ENCODE data around the gene CELA1. TPM values are rescaled to one million over a fixed set of nuclear protein-coding genes. Genes with fewer than 3 reads are reported as not detected.
"Not testable (repeated sequence)": the region's sequence is repeated elsewhere in the genome, so short reads cannot be mapped to it uniquely, and the experiment has no call there.

Gene CELA1
- total RNA-seq, 1 experiment from 2014 or later: not detected

DNA sequence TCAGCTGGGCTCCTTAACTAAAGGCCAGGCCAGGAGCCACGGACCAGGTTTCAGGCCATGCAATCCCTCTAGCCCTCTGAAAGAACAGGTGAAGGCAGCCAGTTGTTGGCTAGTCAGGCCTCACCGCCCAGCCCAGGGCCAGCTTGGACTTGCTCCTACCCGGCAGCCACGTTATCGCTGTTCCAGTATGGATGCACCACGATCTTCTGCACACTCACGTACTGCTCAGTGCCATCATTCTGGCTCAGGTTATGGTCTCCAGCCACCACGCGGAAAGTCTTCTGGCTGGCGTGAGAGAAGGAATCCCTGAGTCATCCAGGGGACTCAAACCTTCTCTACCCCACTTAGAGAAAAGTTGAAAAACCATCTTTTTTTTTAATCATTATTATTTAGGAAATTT, 4.1 kb downstream of the CELA1 start:
- Histone ChIP-seq H3K4me1 (no peaks in the 10 kb centered on the region; the same call in 1 of the 2 replicates), H3K9me3 (replicated peaks) (no peaks in the 10 kb centered on the region), H3K27me3 (no peaks in the 10 kb centered on the region; the same call in 1 of the 2 replicates), H3K27ac (no peak overlapping the region), H3K4me3 (no peak overlapping the region), H3K36me3 (no peaks in the 10 kb centered on the region)
- DNase-seq: no peak

DNA sequence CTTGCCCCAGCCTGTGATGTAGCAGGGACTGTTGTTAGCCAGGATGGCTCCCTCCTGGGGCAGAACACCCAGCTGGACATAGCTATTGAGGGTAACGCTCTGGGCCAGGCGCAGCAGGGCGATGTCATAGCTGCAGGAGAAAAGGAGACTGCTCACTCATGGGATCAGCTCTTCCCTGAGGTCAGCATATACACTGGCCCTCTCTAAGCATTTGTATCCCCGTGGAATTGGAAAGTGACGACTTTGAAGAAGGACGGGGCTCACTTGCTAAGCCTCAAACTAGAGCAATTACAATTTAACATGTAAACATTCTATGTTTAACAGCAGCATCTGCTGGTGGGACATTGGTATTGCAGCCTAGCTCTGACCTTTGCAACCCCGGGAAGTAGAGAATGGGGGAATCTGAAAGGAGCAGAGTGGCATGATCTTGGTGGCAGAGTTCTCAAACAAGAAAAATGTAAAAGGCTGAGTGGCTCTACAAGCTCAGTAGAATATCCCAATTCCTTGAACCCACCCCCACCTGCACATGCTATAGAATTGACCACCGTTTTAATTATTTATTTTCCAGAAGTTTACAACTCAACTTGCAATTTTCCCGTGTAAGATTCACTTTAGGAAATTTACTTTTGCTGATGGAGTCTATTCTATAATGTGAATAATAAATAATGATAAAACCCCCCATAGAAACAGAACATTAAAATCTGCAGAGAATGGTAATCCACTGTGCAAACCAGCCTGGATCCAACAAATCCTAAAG, 5.0 kb downstream of the CELA1 start:
- Histone ChIP-seq H3K4me1 (no peaks in the 10 kb centered on the region; the same call in 1 of the 2 replicates), H3K27me3 (no peaks in the 10 kb centered on the region; the same call in 1 of the 2 replicates), H3K27ac (no peak overlapping the region), H3K4me3 (no peak overlapping the region), H3K9me3 (replicated peaks) (no peaks in the 10 kb centered on the region), H3K36me3 (no peaks in the 10 kb centered on the region)
- DNase-seq: peak; percentile 68 to 86

DNA sequence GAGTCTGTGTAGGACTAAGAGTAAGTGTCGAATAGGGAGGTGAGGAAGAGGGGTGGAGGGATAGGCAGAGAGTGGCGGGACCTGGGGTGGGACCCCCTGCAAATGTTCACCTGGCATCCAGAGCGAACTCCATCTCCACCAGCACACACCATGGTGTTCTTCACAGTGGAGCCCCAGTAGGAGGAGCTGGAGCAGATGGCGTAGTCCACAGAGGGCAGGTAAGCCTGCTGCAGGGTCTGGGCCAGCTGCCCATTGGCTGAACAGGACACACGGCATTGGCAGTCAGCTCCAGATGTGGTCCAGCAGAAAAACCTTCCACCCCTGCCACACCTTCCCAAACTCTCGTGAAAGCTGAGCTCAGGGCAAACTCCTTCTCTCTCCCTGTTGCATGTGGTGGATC, 6.7 kb downstream of the CELA1 start:
- Histone ChIP-seq H3K27ac (no peak overlapping the region), H3K4me3 (no peak overlapping the region), H3K27me3 (peaks cover 2% of the 10 kb centered on the region; the same call in 1 of the 2 replicates), H3K36me3 (no peaks in the 10 kb centered on the region), H3K4me1 (no peaks in the 10 kb centered on the region; the same call in 1 of the 2 replicates), H3K9me3 (replicated peaks) (no peaks in the 10 kb centered on the region)
- DNase-seq: no peak

DNA sequence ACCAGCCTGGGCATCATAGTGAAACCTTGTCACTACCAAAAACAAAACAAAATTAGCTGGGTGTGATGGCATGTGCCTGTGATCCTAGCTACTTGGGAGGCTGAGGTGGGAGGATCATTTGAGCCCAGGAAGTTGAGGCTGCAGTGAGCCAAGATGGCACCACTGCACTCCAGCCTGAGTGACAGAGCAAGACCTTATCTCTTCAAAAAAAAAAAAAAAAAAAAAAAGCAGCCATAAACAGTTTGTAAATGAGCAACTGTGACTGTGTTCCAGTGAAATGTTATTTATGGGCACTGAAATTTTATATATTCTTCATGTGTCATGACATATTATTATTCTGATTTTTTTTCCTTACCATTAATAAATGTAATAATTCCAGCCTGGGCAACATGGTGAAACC, 9.1 kb downstream of the CELA1 start:
- H3K4me1 ChIP-seq; H3K36me3 ChIP-seq; DNase-seq; H3K9me3 ChIP-seq (replicated peaks); H3K4me3 ChIP-seq; H3K27ac ChIP-seq; H3K27me3 ChIP-seq: not testable (repeated sequence)

DNA sequence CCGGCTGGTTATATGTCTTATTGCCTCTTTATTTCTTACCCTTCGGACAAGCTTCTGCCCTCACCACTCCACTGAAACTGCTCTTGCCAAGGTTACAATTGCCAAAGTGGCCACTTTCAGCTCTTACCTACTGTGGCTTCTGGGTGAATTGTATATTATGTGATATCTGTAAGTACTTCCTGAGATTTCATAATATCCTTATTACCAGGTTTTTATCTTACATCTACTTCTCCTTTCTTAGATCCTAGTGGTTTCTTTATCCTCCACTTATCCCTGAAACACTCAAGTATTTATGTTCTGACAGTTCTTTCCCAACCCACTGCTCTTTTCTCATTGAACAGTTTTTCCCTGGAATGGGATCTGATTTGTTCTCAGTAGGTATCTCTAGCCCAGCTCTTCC, 10.5 kb downstream of the CELA1 start:
- H3K9me3 ChIP-seq (replicated peaks): no peaks in the 10 kb centered on the region
- no peaks in the 10 kb centered on the region for H3K4me1 ChIP-seq
- peaks cover 9% of the 10 kb centered on the region; the same call in 1 of the 2 replicates for H3K27me3 ChIP-seq
- DNase-seq: no peak
- H3K36me3 ChIP-seq: no peaks in the 10 kb centered on the region
- no peak overlapping the region for H3K27ac ChIP-seq
- H3K4me3 ChIP-seq: no peak overlapping the region

DNA sequence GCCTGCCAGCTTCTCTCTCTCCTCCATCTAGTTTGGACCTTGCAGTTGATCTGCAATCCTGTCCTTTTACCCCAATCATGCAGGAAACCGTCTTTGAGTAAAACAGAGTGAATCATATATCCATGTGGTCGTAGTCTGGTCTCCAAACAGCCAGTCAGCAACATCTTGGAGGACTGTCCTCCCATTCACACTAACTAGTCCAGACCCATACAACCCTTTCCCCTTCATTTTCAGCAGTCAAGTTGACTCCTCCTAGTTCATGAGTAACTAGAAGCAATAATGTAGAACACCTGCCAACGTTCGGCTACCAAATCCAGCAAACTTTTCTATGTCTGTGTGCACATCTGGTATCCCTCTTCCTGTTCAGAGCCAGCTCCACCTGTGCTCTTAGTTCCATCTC, 11.7 kb downstream of the CELA1 start:
- Histone ChIP-seq H3K36me3 (no peaks in the 10 kb centered on the region), H3K4me1 (no peaks in the 10 kb centered on the region), H3K27me3 (peaks cover 9% of the 10 kb centered on the region; the same call in 1 of the 2 replicates), H3K27ac (no peak overlapping the region), H3K9me3 (replicated peaks) (no peaks in the 10 kb centered on the region), H3K4me3 (no peak overlapping the region)
- no peak for DNase-seq

DNA sequence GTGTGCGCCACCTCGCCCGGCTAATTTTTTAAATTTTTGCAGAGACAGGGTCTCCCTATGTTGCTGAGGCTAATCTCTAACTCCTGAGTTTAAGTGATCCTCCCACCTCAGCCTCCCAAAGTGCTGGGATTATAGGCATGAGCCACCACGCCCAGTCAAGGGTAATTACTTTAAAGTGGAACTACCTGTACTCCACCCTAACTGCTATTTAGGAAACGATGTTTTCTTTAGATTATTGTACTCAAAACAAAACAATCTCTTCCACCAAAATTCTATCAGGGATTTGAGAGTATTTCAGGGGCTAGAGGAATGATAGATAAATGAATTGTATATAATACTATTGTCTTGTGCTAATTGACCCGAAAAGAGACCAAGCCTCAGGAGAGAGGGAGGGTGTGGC, 12.9 kb downstream of the CELA1 start:
- no peaks in the 10 kb centered on the region for H3K9me3 ChIP-seq (replicated peaks)
- no peaks in the 10 kb centered on the region for H3K4me1 ChIP-seq
- DNase-seq: no peak
- no peak overlapping the region for H3K4me3 ChIP-seq
- no peaks in the 10 kb centered on the region for H3K36me3 ChIP-seq
- H3K27me3 ChIP-seq: peaks cover 9% of the 10 kb centered on the region; the same call in 1 of the 2 replicates
- no peak overlapping the region for H3K27ac ChIP-seq

DNA sequence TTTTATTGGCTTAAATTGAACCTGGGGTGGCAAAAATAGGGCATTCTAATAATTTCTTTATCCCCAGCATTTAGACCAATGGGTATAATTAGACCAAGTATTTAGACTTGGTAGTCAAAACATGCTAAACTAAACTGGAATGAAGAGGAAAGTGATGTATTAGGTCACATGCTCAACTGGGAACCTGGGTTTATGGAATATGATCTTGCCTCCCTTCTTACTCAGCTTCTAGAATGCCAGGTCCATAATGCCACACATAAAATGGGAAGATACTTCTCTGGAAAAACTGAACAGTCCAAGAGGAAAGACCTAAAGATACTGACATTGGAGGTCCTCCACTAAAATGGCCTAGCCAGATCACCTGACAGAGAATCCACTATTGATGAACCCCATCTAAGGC, 16.3 kb downstream of the CELA1 start:
- Histone ChIP-seq H3K9me3 (replicated peaks) (no peaks in the 10 kb centered on the region), H3K27ac (no peak overlapping the region), H3K4me3 (no peak overlapping the region), H3K4me1 (peaks cover 10% of the 10 kb centered on the region; the same call in 1 of the 2 replicates), H3K27me3 (peaks cover 9% of the 10 kb centered on the region; the same call in 1 of the 2 replicates), H3K36me3 (no peaks in the 10 kb centered on the region)
- DNase-seq: no peak

DNA sequence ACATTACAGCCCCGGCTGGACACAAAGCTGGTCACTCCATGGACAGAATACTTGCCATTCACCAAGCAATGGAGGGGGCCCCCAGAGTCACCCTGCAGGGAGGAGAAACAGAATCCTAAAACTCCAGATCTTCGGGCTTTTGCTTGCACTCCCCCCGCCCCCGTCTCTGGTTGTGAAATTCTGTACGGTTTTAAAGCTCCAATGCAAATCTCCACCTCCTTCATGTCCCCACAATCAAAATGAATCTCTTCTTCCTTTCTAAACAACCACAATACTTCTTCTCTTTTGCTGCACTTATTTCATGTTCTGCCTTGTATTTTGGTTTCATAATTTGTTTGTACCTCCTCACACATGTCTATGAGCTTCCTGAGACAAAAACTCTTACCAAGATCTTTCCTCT, 16.7 kb downstream of the CELA1 start:
- Histone ChIP-seq H3K27me3 (peaks cover 7% of the 10 kb centered on the region; the same call in 1 of the 2 replicates), H3K9me3 (replicated peaks) (no peaks in the 10 kb centered on the region), H3K36me3 (no peaks in the 10 kb centered on the region), H3K4me1 (peaks cover 10% of the 10 kb centered on the region; the same call in 1 of the 2 replicates), H3K4me3 (no peak overlapping the region), H3K27ac (no peak overlapping the region)
- no peak for DNase-seq

DNA sequence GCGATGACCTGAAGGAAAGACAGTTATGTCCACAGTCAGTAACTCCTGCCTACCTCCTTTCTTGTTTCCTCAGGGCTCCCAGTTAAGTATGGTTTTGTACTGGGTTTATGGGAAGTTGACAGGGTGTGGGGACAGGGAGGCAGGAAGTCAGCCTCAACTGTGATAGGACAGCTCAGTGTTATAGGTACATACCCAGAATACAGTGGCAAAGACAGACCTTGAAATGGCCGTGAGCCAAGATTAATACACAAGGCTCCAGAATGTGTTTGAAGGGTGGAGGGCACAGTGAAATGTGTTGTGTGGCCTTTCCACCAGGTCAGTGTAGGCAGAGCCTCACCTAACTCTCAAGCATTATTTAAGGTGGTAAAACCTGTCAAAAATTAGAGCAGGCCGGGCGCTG, 17.9 kb downstream of the CELA1 start:
- H3K4me3 ChIP-seq: no peak overlapping the region
- no peaks in the 10 kb centered on the region for H3K27me3 ChIP-seq
- H3K36me3 ChIP-seq: no peaks in the 10 kb centered on the region
- DNase-seq: no peak
- no peak overlapping the region for H3K27ac ChIP-seq
- H3K4me1 ChIP-seq: peaks cover 10% of the 10 kb centered on the region; the same call in 1 of the 2 replicates
- no peaks in the 10 kb centered on the region for H3K9me3 ChIP-seq (replicated peaks)

DNA sequence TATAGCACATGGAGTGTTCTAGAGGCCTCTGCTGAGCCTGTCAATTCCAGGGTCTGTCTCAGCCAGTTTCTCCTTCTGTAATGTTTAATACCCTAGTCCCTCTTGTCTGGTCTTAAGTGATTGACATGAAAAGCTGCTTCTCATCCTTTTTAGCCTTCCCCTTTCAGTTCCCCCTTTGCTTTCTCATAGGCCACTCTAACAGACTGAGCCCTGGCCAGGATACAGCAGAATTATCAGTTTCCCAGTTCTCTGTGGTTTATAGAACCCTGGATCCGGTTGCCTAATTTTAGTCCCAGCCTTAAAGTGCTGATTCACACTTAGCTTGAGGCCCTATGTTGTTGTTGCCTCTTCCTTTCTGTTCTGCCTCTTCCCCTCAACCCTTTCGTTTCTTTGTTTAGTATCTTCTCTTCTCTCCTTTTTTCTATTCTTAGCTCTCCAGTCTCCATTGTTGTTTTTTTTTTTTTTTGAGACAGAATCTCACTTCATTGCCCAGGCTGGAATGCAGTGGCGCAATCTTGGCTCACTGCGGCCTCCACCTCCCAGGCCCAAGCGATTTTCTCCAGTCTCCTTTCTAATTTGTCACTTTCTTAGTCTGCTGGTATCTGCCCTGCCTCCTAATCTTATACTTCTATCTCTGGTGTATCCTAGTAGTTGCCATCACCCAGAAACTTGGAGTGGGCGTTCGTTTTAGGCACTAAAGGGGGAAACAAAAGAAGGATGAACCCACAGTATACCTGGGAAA, 19.6 kb downstream of the CELA1 start:
- peak; percentile 10 to 51 for DNase-seq
- Histone ChIP-seq H3K4me1 (peaks cover 10% of the 10 kb centered on the region; the same call in 1 of the 2 replicates), H3K4me3 (no peak overlapping the region), H3K27me3 (no peaks in the 10 kb centered on the region), H3K27ac (no peak overlapping the region), H3K9me3 (replicated peaks) (no peaks in the 10 kb centered on the region), H3K36me3 (no peaks in the 10 kb centered on the region)

DNA sequence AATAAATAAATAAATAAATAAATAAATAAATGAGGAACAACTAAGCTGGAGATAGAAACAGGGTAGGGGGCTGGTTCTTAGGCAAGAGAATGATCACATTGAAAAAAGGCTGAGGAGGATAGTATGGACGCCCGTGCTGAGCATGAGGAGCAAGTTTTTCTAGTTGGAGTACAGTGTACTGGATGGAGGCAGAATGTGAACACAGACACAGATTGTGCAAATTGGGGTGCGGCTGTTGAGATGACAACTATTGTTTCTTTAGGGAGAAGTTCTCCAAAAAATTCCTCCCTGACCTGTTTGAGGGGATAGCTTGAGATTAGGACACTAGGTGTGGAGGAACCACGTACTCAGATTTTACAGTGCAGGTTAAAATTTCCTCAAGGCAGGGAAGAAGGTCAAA, 21.5 kb downstream of the CELA1 start:
- Histone ChIP-seq H3K36me3 (no peaks in the 10 kb centered on the region), H3K4me1 (peaks cover 10% of the 10 kb centered on the region; the same call in 1 of the 2 replicates), H3K27ac (no peak overlapping the region), H3K4me3 (no peak overlapping the region), H3K27me3 (no peaks in the 10 kb centered on the region), H3K9me3 (replicated peaks) (no peaks in the 10 kb centered on the region)
- DNase-seq: no peak

DNA sequence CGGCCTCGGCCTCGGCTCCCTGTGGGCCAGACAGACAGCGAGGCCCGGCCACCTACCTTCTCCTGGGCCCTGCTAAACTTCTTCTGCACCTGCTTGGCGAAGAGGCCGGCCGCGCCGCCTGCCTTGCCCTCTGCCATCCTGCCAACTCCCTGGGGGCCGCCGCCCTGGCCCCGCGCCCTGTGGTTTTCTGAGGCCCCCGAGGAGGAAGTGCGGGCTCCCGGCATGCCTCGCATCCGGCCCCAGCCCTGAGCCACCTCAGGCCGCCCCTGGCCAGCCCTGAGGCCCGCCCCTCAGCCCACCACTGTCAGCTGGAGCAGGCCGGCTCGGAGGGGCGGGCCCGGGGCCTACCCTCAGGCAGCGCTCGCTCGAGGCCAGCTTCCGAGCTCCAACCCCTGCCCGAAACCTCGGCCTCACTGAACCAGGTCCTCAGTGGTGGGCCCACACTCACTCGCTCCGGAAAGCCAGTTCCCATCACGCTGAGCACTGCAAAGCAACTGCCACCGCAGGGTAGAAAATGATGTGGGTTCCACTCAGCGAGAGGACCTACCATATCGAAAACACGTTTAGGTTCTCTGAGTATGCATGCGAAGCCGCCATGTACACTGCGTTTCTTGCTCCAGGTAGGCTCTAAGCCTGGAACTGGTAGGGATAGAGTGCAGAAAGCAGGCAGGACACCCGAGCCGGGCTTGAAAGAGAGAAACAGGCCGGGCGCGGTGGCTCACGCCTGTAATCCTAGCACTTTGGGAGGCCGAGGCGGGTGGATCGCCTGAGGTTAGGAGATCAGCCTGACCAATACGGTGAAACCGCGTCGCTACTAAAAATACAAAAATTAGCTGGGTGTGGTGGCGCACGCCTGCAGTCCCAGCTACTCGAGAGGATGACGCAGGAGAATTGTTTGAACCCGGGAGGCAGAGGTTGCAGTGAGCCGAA, 22.2 kb downstream of the CELA1 start, which contains the start of gene BIN2:
TSS of gene BIN2 (minus strand) at position 209 of the 930 bp plus-strand sequence. CDS start at position 137, 72 bp downstream.
- no peak within 1 kb of the TSS for H3K4me3 ChIP-seq
- DNase-seq: no peak
- peaks cover 10% of the 10 kb centered on the region; the same call in 1 of the 2 replicates for H3K4me1 ChIP-seq
- no peaks in the 10 kb centered on the region for H3K9me3 ChIP-seq (replicated peaks)
- no peak within 1 kb of the TSS for H3K27ac ChIP-seq
- no peaks in the 10 kb centered on the region for H3K27me3 ChIP-seq
- no peaks in the 10 kb centered on the region for H3K36me3 ChIP-seq

DNA sequence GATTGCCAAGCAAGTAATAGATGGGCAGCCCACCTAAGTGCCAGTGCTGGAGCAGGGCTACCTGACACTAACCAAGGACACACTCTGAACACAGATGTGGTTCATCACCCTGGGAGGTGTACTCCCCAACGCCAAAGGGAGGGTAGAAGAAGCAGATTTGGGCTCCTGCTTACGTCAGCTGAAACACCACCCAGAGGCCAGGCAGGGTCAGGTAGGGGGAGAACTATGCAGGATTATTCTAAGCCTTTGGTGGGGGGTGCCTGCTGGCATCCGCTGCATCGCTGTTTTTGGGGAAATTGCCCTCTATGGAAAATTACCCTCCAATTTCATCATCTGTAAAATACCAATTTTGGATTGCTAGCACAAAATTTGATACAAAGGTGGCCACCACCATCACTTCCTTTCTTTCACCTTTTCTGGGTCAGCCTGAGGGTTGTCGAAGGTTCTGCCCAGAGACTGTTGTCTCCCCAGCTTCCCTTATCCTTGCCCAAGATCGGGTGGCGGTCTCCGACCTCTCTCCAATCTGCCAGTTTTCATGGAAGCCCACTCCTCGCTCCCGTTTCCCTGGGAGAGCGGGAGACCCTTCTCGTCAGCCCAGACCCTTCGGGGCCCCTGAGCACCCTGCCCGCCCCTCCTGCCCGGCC, 23.0 kb downstream of the CELA1 start:
- DNase-seq: no peak
- Histone ChIP-seq H3K9me3 (replicated peaks) (no peaks in the 10 kb centered on the region), H3K27ac (no peak overlapping the region), H3K4me1 (peaks cover 10% of the 10 kb centered on the region; the same call in 1 of the 2 replicates), H3K4me3 (no peak overlapping the region), H3K36me3 (no peaks in the 10 kb centered on the region), H3K27me3 (no peaks in the 10 kb centered on the region)

Measured in SJCRH30 (cell line).